RKO (cell line): Measurements from ENCODE around the gene ERAL1.
"Not testable (repeated sequence)": the region's sequence is repeated elsewhere in the genome, so short reads cannot be mapped to it uniquely, and the experiment has no call there.

ENCODE experiments used
- DNase-seq: peaks from one replicate; pipeline ENCODE4 v3.0.0-alpha.2; 2016; ENCODE audit warnings: low spot score

The ERAL1 gene

GRCh38 chr17:28854457-28855335, at the start of gene ERAL1:
Gene ERAL1 (plus strand): TSS chr17:28855016. CDS start chr17:28855035, 19 bp downstream.
- DNase-seq: peak; percentile 88

- peak; percentile 31 for DNase-seq
These were observed 46.7 kb upstream of the ERAL1 start for GRCh38 chr17:28807925-28808634.

- no peak for DNase-seq
These were observed 44.4 kb upstream of the ERAL1 start for GRCh38 chr17:28810437-28810836.

- peak; percentile 68 for DNase-seq
These were observed 43.1 kb upstream of the ERAL1 start for GRCh38 chr17:28811651-28812090.

GRCh38 chr17:28812091-28812747, 42.6 kb upstream of the ERAL1 start:
- peak; percentile 96 for DNase-seq

- DNase-seq: peak; percentile 78
These were observed 42.0 kb upstream of the ERAL1 start for GRCh38 chr17:28812748-28813377.

- no peak for DNase-seq
These were observed 38.3 kb upstream of the ERAL1 start for GRCh38 chr17:28816540-28816939.

GRCh38 chr17:28818819-28819221, 36.0 kb upstream of the ERAL1 start:
- no peak for DNase-seq

- DNase-seq: no peak
These were observed 35.2 kb upstream of the ERAL1 start for GRCh38 chr17:28819582-28819981.

- DNase-seq: no peak
These were observed 27.1 kb upstream of the ERAL1 start for GRCh38 chr17:28827672-28828071.

GRCh38 chr17:28828294-28829040, 26.3 kb upstream of the ERAL1 start:
- no peak for DNase-seq

- no peak for DNase-seq
These were observed 20.4 kb upstream of the ERAL1 start for GRCh38 chr17:28834420-28834819.

GRCh38 chr17:28836541-28836940, 18.3 kb upstream of the ERAL1 start:
- DNase-seq: not testable (repeated sequence)

GRCh38 chr17:28839221-28839620, 15.6 kb upstream of the ERAL1 start:
- no peak for DNase-seq

GRCh38 chr17:28841901-28842281, 12.9 kb upstream of the ERAL1 start:
- DNase-seq: peak; percentile 32

GRCh38 chr17:28842282-28843012, 12.4 kb upstream of the ERAL1 start, which contains the start of gene FAM222B:
Gene FAM222B (minus strand): TSS chr17:28842790. CDS start chr17:28766667, 76,123 bp downstream.
- DNase-seq: peak; percentile 90

GRCh38 chr17:28843816-28844148, 11.0 kb upstream of the ERAL1 start:
- DNase-seq: no peak

GRCh38 chr17:28846231-28846630, 8.6 kb upstream of the ERAL1 start:
- DNase-seq: no peak

GRCh38 chr17:28846699-28847098, 8.1 kb upstream of the ERAL1 start:
- DNase-seq: not testable (repeated sequence)

- DNase-seq: peak; percentile 26
These were observed 6.1 kb upstream of the ERAL1 start for GRCh38 chr17:28848667-28849066.

GRCh38 chr17:28849281-28849680, 5.5 kb upstream of the ERAL1 start:
- DNase-seq: peak; percentile 45
